ENCODE measurements around the gene PRKACA.
A peak's percentile ranks its signal among the peaks of the same experiment; 100 is the strongest.
"Not testable (repeated sequence)": the region's sequence is repeated elsewhere in the genome, so short reads cannot be mapped to it uniquely, and the experiment has no call there.

PRKACA gene

GRCh38 chr19:14146169-14146568 is 28.6 kb upstream of the PRKACA start:
- H2BK5ac ChIP-seq (ENCODE audit: low read depth, low read length, poor library complexity); H3K4me1 ChIP-seq (ENCODE audit: control insufficient read depth in 1 of 2, insufficient read depth in 2 of 2, low read length in 2 of 2); H2AK5ac ChIP-seq (ENCODE audit: low read length); H2BK12ac ChIP-seq (ENCODE audit: low read length); H3K9ac ChIP-seq (ENCODE audit: low read length); H3K4ac ChIP-seq (ENCODE audit: low read depth, low read length); H3K79me1 ChIP-seq (ENCODE audit: low read length); H2BK120ac ChIP-seq (ENCODE audit: insufficient read depth, low read length, poor library complexity); H3K9me3 ChIP-seq (ENCODE audit: insufficient read depth, low read depth, low read length); H4K91ac ChIP-seq (ENCODE audit: low read depth, low read length); H3K18ac ChIP-seq (ENCODE audit: low read length); H3K4me2 ChIP-seq (ENCODE audit: low read length); H3K23ac ChIP-seq (ENCODE audit: low read length); H4K8ac ChIP-seq (ENCODE audit: low read depth, low read length); H3K79me2 ChIP-seq (ENCODE audit: control insufficient read depth, insufficient read depth, low read length, poor library complexity); H3K4me3 ChIP-seq (ENCODE audit: low read depth, low read length); DNase-seq; H3K14ac ChIP-seq (ENCODE audit: low read length); H2AFZ ChIP-seq (ENCODE audit: insufficient read depth, low read length, poor library complexity); H3K27me3 ChIP-seq (ENCODE audit: insufficient read depth, low read length); H4K12ac ChIP-seq (ENCODE audit: low read depth, low read length); H3K27ac ChIP-seq (ENCODE audit: low read depth, low read length); H3K36me3 ChIP-seq (ENCODE audit: control insufficient read depth in 1 of 2, insufficient read depth in 2 of 2, low read length in 2 of 2): not testable (repeated sequence)
- WGBS (ENCODE audit: extremely low coverage, insufficient coverage, insufficient read length), result no CpG with 5 or more reads among the region's 10 CpGs

GRCh38 chr19:14145381-14145780 is 27.8 kb upstream of the PRKACA start:
- Histone ChIP-seq H2BK120ac (ENCODE audit: insufficient read depth, low read length, poor library complexity) (no peak overlapping the region), H3K4ac (ENCODE audit: low read depth, low read length) (no peak overlapping the region), H3K4me1 (ENCODE audit: control insufficient read depth in 1 of 2, insufficient read depth in 2 of 2, low read length in 2 of 2) (peaks cover 7% of the 10 kb centered on the region in 2 experiments), H3K79me2 (ENCODE audit: control insufficient read depth, insufficient read depth, low read length, poor library complexity) (no peaks in the 10 kb centered on the region), H3K9me3 (ENCODE audit: insufficient read depth, low read depth, low read length) (no peaks in the 10 kb centered on the region), H3K79me1 (ENCODE audit: low read length) (peaks cover 2% of the 10 kb centered on the region), H2BK5ac (ENCODE audit: low read depth, low read length, poor library complexity) (no peak overlapping the region), H3K4me2 (ENCODE audit: low read length) (no peak overlapping the region), H2AFZ (ENCODE audit: insufficient read depth, low read length, poor library complexity) (no peak overlapping the region), H4K91ac (ENCODE audit: low read depth, low read length) (no peak overlapping the region), H3K18ac (ENCODE audit: low read length) (no peak overlapping the region), H2BK12ac (ENCODE audit: low read length) (no peak overlapping the region), H4K8ac (ENCODE audit: low read depth, low read length) (no peak overlapping the region), H3K27ac (ENCODE audit: low read depth, low read length) (no peak overlapping the region), H4K12ac (ENCODE audit: low read depth, low read length) (no peak overlapping the region), H3K4me3 (ENCODE audit: low read depth, low read length) (no peak overlapping the region), H3K27me3 (ENCODE audit: insufficient read depth, low read length) (no peaks in the 10 kb centered on the region), H3K9ac (ENCODE audit: low read length) (no peak overlapping the region), H3K36me3 (ENCODE audit: control insufficient read depth in 1 of 2, insufficient read depth in 2 of 2, low read length in 2 of 2) (no peaks in the 10 kb centered on the region), H3K14ac (ENCODE audit: low read length) (no peak overlapping the region), H2AK5ac (ENCODE audit: low read length) (no peak overlapping the region), H3K23ac (ENCODE audit: low read length) (no peak overlapping the region)
- peak; percentile 64 to 75 for DNase-seq
- WGBS (ENCODE audit: extremely low coverage, insufficient coverage, insufficient read length), result no CpG with 5 or more reads among the region's 6 CpGs

GRCh38 chr19:14142262-14143190 is 25.0 kb upstream of the PRKACA start:
- H2AK5ac ChIP-seq (ENCODE audit: low read length), result no peak overlapping the region
- H2BK5ac ChIP-seq (ENCODE audit: low read depth, low read length, poor library complexity), result no peak overlapping the region
- no peak overlapping the region for H3K27ac ChIP-seq (ENCODE audit: low read depth, low read length)
- no peak overlapping the region for H3K4me2 ChIP-seq (ENCODE audit: low read length)
- no peak for DNase-seq
- no peak overlapping the region for H2BK120ac ChIP-seq (ENCODE audit: insufficient read depth, low read length, poor library complexity)
- no peak overlapping the region for H4K12ac ChIP-seq (ENCODE audit: low read depth, low read length)
- H2BK12ac ChIP-seq (ENCODE audit: low read length), result no peak overlapping the region
- H4K91ac ChIP-seq (ENCODE audit: low read depth, low read length), result no peak overlapping the region
- no peak overlapping the region for H3K4me3 ChIP-seq (ENCODE audit: low read depth, low read length)
- H3K9me3 ChIP-seq (ENCODE audit: insufficient read depth, low read depth, low read length), result no peaks in the 10 kb centered on the region
- no peak overlapping the region for H3K23ac ChIP-seq (ENCODE audit: low read length)
- no peak overlapping the region for H3K9ac ChIP-seq (ENCODE audit: low read length)
- no peaks in the 10 kb centered on the region for H3K27me3 ChIP-seq (ENCODE audit: insufficient read depth, low read length)
- no peaks in the 10 kb centered on the region for H3K79me2 ChIP-seq (ENCODE audit: control insufficient read depth, insufficient read depth, low read length, poor library complexity)
- WGBS (ENCODE audit: extremely low coverage, insufficient coverage, insufficient read length), result no CpG with 5 or more reads among the region's 12 CpGs
- no peak overlapping the region for H4K8ac ChIP-seq (ENCODE audit: low read depth, low read length)
- peaks cover 2% of the 10 kb centered on the region for H3K79me1 ChIP-seq (ENCODE audit: low read length)
- no peak overlapping the region for H3K4ac ChIP-seq (ENCODE audit: low read depth, low read length)
- no peak overlapping the region for H3K14ac ChIP-seq (ENCODE audit: low read length)
- H3K18ac ChIP-seq (ENCODE audit: low read length), result no peak overlapping the region
- no peaks in the 10 kb centered on the region for H3K36me3 ChIP-seq (ENCODE audit: control insufficient read depth in 1 of 2, insufficient read depth in 2 of 2, low read length in 2 of 2)
- peaks cover 7 to 14% of the 10 kb centered on the region in 2 experiments for H3K4me1 ChIP-seq (ENCODE audit: control insufficient read depth in 1 of 2, insufficient read depth in 2 of 2, low read length in 2 of 2)
- no peak overlapping the region for H2AFZ ChIP-seq (ENCODE audit: insufficient read depth, low read length, poor library complexity)

- H3K4ac ChIP-seq (ENCODE audit: low read depth, low read length), result no peak overlapping the region
- H4K91ac ChIP-seq (ENCODE audit: low read depth, low read length), result no peak overlapping the region
- DNase-seq, result no peak
- H3K79me1 ChIP-seq (ENCODE audit: low read length), result peaks cover 7% of the 10 kb centered on the region
- H3K36me3 ChIP-seq (ENCODE audit: control insufficient read depth in 1 of 2, insufficient read depth in 2 of 2, low read length in 2 of 2), result no peaks in the 10 kb centered on the region
- H2AFZ ChIP-seq (ENCODE audit: insufficient read depth, low read length, poor library complexity), result no peak overlapping the region
- H3K27me3 ChIP-seq (ENCODE audit: insufficient read depth, low read length), result no peaks in the 10 kb centered on the region
- H2BK12ac ChIP-seq (ENCODE audit: low read length), result no peak overlapping the region
- H4K8ac ChIP-seq (ENCODE audit: low read depth, low read length), result no peak overlapping the region
- H3K23ac ChIP-seq (ENCODE audit: low read length), result no peak overlapping the region
- no peak overlapping the region for H3K27ac ChIP-seq (ENCODE audit: low read depth, low read length)
- no CpG with 5 or more reads among the region's 8 CpGs for WGBS (ENCODE audit: extremely low coverage, insufficient coverage, insufficient read length)
- H3K79me2 ChIP-seq (ENCODE audit: control insufficient read depth, insufficient read depth, low read length, poor library complexity), result peaks cover 3% of the 10 kb centered on the region
- H2AK5ac ChIP-seq (ENCODE audit: low read length), result no peak overlapping the region
- no peak overlapping the region for H4K12ac ChIP-seq (ENCODE audit: low read depth, low read length)
- no peak overlapping the region for H3K9ac ChIP-seq (ENCODE audit: low read length)
- H2BK5ac ChIP-seq (ENCODE audit: low read depth, low read length, poor library complexity), result no peak overlapping the region
- H3K4me3 ChIP-seq (ENCODE audit: low read depth, low read length), result no peak overlapping the region
- peaks cover 0 to 12% of the 10 kb centered on the region in 2 experiments for H3K4me1 ChIP-seq (ENCODE audit: control insufficient read depth in 1 of 2, insufficient read depth in 2 of 2, low read length in 2 of 2)
- no peak overlapping the region for H3K4me2 ChIP-seq (ENCODE audit: low read length)
- no peak overlapping the region for H3K18ac ChIP-seq (ENCODE audit: low read length)
- H3K9me3 ChIP-seq (ENCODE audit: insufficient read depth, low read depth, low read length), result no peaks in the 10 kb centered on the region
- no peak overlapping the region for H2BK120ac ChIP-seq (ENCODE audit: insufficient read depth, low read length, poor library complexity)
- no peak overlapping the region for H3K14ac ChIP-seq (ENCODE audit: low read length)
These were observed 23.5 kb upstream of the PRKACA start for GRCh38 chr19:14141041-14141440.

Measured in trophoblast cell (in vitro differentiated cells and primary cell).